K562 (cell line): ENCODE results near the gene DNAJC18. TPM values are rescaled to one million over a fixed set of nuclear protein-coding genes. Genes with fewer than 3 reads are reported as not detected.

Experiments used
- HNRNPUL1 ChIP-seq: fragments of 200-400 bp; formaldehyde crosslinking; IDR thresholded peaks from 2 replicates; pipeline ENCODE4 v1.6.1; 2017; ENCODE audit warnings: low read length
- JUND ChIP-seq, 2 experiments: IDR thresholded peaks; 2 replicates in 1 of 2; 3 replicates in 1 of 2; pipeline ENCODE4 v1.6.1; 2011; ENCODE audit warnings: borderline replicate concordance in 2 of 2, low read depth in 2 of 2, low read length in 2 of 2, improper control_type of control experiment in 1 of 2, missing biosample characterization in 1 of 2, missing genetic modification characterization in 1 of 2, missing genetic modification reagents in 1 of 2
- KLF16 ChIP-seq: IDR thresholded peaks from 2 replicates; pipeline ENCODE4 v1.6.1; 2016; ENCODE audit warnings: antibody characterized with exemption
- MCM2 ChIP-seq: fragments of 450-650 bp; IDR thresholded peaks from 2 replicates; pipeline ENCODE4 v1.6.1; 2017; ENCODE audit warnings: low read depth, mild to moderate bottlenecking
- MXI1 ChIP-seq: IDR thresholded peaks from 2 replicates; pipeline ENCODE4 v1.6.1; 2011; ENCODE audit warnings: low read depth, mild to moderate bottlenecking, improper control_type of control experiment, low read length
- RFX1 ChIP-seq: fragments of 450-650 bp; IDR thresholded peaks from 2 replicates; pipeline ENCODE4 v1.6.1; 2016; ENCODE audit warnings: mild to moderate bottlenecking, moderate library complexity
- THRA ChIP-seq: fragments of 450-650 bp; IDR thresholded peaks from 2 replicates; pipeline ENCODE4 v1.6.1; 2017; ENCODE audit warnings: mild to moderate bottlenecking, moderate library complexity
- TSHZ1 ChIP-seq: fragments of 250-450 bp; sonication (Bioruptor Pico); IDR thresholded peaks from 2 replicates; pipeline ENCODE4 v1.4.0; 2020; ENCODE audit warnings: mild to moderate bottlenecking, moderate library complexity
- ZBTB33 ChIP-seq: sonication (generic); formaldehyde crosslinking; IDR thresholded peaks from 2 replicates; pipeline ENCODE4 v1.8.1; 2023; ENCODE audit warnings: mild to moderate bottlenecking, missing genetic modification reagents
- ZNF121 ChIP-seq: sonication (generic); formaldehyde crosslinking; conservative IDR thresholded peaks from 2 replicates; pipeline ENCODE4 v1.8.0; 2022; ENCODE audit warnings: missing genetic modification reagents
- ZNF318 ChIP-seq, 2 experiments: fragments of 450-650 bp; IDR thresholded peaks; 2 replicates each; pipeline ENCODE4 v1.6.1; 2016; ENCODE audit warnings: mild to moderate bottlenecking in 2 of 2, borderline replicate concordance in 1 of 2, low read depth in 1 of 2, moderate library complexity in 1 of 2
- polyA plus RNA-seq, 8 experiments: library from polyadenylated mRNA; depleted of rRNA in 4 of 8; stranded (reverse) in 5 of 8; unstranded in 3 of 8; fragments of >200 nt; fragmentation: Nextera tagmentation in 2 of 8; fragmentation: Illumina TruSeq in 1 of 8; extraction: Ambion mirVana in 2 of 8; extraction: Trizol in 1 of 8; gene quantifications; 2 replicates each; pipeline versions ENCODE4 v1.2.1 to v1.2.3, GENCODE V29; 2011 to 2014; ENCODE audit warnings: inconsistent platforms in 1 of 8, missing spikeins in 1 of 8
- total RNA-seq, 7 experiments: library from RNA; depleted of rRNA in 6 of 7; stranded (reverse); fragments of >200 nt in 6 of 7; fragmentation: Illumina TruSeq in 2 of 7; extraction: Trizol in 2 of 7; gene quantifications; 2 replicates each; pipeline versions ENCODE4 v1.2.1 to v1.2.3, GENCODE V29; 2011 to 2021; ENCODE audit warnings: low replicate concordance in 1 of 7

The DNAJC18 gene
- total and polyA plus RNA-seq, 9 of the 15 experiments (the other 6 are each of a cell fraction or from before 2014, with no cell fraction given), result 1.5 to 13.3 (median 7.5) TPM

- TF ChIP-seq ZNF318 (IDR thresholded peaks at IDR 0.05; ENCODE audit: borderline replicate concordance in 1 of 2, low read depth in 1 of 2) (no peak), ZBTB33 (CRISPR knock-in tag) (0 out of 2 replicates have a peak, but pooled peaks have one; percentile 31), ZNF121 (CRISPR knock-in tag) (no peak), KLF16 (0 out of 2 replicates have a peak, but pooled peaks have one; percentile 5), MXI1 (no peak), TSHZ1 (CRISPR knock-in tag) (no peak), JUND (IDR thresholded peaks at IDR 0.05; ENCODE audit: borderline replicate concordance, low read depth, low read length) (peak; percentile 32; the same call in 1 of the 2 replicates), JUND (tag; IDR thresholded peaks at IDR 0.05; ENCODE audit: borderline replicate concordance, low read depth, low read length) (peak; percentile 38; the same call in 2 of the 3 replicates), MCM2 (no peak), HNRNPUL1 (no peak), THRA (no peak), RFX1 (peak; percentile 60)
Measured at GRCh38 chr5:139422307-139422893, 16.9 kb downstream of the DNAJC18 start (continued).
